Measurements from ENCODE around the gene ZNF837. TPM values are rescaled to one million over a fixed set of nuclear protein-coding genes. Genes with fewer than 3 reads are reported as not detected.
A peak's percentile ranks its signal among the peaks of the same experiment; 100 is the strongest.
"Not testable (repeated sequence)": the region's sequence is repeated elsewhere in the genome, so short reads cannot be mapped to it uniquely, and the experiment has no call there.

Gene ZNF837
- 0.37 TPM for total RNA-seq
- long read RNA-seq, result 0 reads

DNA sequence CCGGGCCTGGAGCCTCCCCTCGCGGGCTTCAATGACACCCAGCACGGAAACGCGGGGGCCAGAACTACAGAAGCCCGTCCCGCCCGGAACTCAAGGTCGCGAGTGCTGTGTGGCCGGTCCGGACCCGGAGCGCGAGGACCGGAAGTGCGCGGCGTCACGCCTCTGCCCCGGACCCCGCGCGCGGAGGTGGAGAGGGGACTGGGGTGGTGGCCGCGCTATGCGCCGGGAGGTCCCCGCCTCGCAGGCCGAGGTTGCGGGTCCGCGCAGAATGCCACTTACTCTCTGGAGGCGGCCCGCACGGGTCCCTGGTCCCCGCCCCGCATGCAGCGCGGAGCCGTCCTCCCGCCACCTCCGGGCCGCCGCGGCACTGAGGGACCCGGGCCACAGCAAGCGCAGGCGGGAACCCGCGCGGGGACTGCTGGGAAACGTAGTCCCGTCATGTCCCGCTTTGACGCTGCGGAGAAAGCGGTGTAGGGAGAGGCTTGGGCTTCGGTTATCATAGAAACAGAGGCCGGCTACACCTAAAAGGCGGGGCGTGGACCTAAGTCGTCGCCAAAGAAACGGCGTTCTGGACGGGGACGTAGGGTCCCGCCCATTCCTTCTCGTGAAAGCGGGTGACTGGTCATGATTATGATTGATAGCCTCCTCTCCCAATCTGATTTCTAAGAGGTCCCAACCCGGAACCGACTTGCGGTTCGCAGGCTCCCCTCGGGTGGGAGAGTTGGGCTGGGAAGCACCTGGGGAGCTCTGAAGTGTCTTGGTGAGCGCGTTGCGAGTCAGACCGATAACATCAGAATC, at the start of gene ZNF837:
Gene ZNF837 (minus strand): TSS at position 369 of the 798 bp plus-strand sequence. CDS start 11,698 bp downstream, outside the sequence.
- DNase-seq, result peak; percentile 99
- ATAC-seq, result peak; percentile 95
- intact Hi-C loops (cut with micrococcal nuclease), result no loop called here

DNA sequence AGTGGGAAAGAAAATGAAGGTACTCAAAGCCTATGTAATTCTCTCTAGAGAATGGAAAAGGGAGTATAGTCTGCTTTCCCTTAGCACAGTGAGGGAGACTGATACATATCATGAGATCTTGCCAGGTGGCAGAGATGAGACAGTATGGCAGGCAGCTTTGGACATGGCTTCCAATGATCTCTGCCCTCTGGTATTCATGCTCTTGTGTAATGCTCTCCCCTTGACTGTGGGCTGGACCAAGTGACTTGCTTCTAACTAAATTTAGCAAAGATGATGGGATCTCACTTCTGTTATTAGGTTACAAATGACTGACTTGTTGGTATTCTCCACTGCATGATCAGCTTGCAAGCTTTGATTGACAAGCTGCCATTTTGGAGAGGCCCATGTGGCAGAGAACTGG, 48.9 kb upstream of the ZNF837 start:
- ATAC-seq, result no peak
- intact Hi-C loops (cut with micrococcal nuclease), result no loop called here
- DNase-seq, result no peak

DNA sequence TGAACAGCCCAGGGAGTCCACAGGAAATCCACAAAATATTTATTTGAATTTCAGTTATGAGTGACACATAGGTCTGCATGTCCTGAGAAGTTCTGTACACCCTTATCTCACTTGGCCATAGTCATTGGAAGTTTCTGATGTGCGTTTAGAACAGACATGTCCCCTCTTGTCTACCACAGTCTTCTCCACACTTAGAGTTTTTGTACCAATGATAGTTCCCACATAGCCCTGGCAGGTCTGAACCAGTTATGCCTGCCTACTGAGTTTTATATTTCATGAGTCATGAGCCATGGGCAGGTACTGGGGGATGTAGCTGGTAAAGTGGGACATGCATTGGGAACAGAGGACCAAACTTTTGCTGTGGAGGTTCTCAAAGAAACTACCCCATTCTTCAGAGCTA, 47.8 kb upstream of the ZNF837 start:
- intact Hi-C loops (cut with micrococcal nuclease), result no loop called here
- no peak for ATAC-seq
- DNase-seq, result no peak

DNA sequence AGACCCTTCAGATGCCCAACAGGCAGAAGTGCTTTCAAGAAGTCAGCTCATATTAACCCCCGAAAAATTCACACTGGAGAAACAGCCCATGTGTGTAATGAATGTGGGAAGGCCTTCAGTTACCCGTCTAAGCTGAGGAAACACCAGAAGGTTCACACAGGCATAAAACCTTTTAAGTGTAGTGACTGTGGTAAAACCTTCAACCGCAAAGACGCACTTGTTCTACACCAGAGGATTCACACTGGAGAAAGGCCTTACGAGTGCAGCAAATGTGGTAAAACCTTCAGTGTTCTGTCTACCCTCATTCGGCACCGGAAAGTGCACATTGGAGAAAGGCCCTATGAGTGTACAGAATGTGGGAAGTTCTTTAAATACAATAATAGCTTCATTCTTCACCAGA, 36.2 kb upstream of the ZNF837 start:
- intact Hi-C loops (cut with micrococcal nuclease), result no loop called here
- no peak for ATAC-seq
- no peak for DNase-seq

DNA sequence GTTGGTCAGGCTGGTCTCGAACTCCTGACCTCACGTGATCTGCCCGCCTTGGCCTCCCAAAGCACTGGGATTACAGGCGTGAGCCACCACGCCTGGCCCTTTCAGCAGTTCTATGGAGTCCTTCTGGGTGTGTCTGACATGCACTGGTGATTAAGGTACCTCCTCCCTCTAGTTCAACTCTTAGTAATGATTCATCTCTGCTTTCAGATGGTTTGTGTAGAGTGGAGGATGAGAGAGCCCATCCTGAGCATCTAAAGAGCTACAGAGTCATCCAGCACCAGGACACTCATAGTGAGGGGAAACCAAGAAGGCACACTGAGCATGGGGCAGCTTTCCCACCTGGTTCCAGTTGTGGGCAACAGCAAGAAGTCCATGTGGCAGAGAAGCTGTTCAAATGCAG, 35.8 kb upstream of the ZNF837 start:
- intact Hi-C loops (cut with micrococcal nuclease), result no loop called here
- no peak for DNase-seq
- no peak for ATAC-seq

DNA sequence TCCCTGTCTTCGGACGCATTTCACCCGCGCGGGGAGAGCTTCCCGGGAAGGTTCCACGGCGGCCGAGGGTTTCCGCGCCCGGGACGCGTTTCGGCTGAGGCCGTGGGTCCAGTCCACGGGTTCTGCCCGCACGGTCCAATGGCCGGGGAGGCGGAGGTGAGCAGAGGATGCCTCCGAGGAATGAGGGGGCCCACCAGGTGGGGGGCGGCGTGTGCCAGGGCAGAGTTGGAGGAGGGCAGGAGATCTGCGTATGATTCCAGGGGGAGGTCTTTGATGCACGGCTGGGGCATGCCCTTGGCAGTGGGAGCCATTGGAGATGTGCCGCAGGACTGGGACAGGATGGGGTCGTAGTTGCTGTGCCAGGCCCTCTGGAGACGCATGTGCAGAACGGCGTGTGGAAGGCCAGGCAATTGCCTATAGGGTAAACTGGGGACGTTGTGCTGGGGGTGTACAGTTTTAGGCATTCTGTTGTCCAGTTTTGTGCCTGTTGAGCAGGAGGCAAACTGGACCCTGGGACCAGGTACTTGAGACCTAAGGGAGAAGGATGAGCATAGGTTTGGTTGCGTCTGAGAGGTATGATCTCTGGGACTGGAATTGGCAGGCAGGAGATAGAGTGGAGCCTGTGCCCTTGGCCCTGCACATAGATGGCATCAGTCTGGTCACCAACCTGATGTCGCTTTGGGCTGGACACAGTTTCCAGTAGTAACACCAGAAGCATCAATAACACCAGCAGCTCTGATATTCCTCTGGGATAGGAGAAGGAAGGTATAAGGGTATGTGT, 28.4 kb upstream of the ZNF837 start:
- ATAC-seq (peak; percentile 44), DNase-seq (peak; percentile 48)
- intact Hi-C loops (cut with micrococcal nuclease), result no loop called here

DNA sequence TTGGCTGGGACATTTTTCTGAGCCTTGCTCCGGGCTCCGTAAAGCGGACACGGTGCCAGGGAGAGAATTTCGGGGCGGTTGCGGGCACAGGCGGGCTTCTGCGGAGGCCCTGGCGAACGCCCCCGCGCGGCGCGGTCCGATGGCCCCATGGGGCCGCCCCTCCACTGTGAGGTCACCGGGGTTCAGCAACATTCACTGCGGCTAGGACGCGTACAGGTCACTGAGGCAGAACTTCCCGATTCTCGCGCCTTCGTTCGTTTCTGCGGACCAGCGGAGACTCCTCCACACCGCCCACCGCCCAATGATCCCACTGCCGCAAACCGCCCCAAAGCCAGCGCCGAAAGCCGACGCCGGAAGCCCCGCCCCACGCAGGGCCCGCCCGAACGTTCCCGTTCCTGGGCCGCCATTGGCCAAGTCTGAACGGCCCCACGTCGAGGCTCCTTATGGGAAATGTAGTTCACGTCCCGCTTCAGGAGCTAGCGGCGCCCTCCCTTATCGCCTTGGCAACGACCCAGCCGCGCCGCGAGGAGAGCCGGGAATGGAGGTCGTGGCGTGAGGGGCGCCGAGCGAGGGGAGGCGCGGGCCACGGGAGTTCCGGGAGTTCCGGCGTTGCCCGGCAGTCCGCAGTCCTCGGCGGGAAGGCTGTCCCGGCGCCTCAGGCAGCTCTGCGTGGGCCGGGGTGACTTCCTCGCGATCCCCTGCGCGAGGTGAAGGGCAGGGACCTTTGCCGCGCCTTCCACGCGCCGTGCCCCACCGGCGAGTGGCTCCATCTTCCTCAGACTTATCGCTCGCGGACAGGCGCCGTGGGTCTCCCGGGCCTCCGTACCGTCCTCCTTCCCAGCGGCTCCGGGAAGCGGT, 27.6 kb upstream of the ZNF837 start, which contains the start of gene ZNF584:
Gene ZNF584 (plus strand): TSS at position 498 of the 858 bp plus-strand sequence. CDS start 499 bp downstream, outside the sequence.
- DNase-seq (peak; percentile 97), ATAC-seq (peak; percentile 98)
- intact Hi-C loops (cut with micrococcal nuclease), result no loop called here

DNA sequence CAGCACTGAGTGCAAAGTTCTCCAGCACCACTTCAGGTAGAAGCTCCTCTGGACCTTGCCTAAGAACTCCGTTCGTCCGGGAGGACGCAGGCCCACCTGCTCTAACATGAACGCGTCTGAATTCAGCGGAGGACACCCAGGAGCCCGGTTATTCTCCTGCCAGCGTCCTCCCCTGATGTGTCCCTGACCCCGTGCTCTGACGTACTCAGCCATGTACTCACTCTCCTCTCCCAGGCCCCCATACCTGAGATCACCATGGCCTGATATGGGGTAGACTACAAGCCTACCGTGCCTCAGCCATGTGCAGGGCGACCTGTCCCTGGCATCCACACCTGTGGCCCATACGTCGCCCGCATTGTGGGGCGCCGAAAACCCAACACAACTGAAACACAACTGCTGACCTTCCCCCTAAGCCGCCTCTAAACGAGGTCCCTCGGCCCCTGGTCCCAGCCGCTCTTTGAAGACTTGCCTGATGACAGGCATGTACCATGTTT, 26.9 kb upstream of the ZNF837 start:
- ATAC-seq (peak; percentile 9), DNase-seq (no peak)
- intact Hi-C loops (cut with micrococcal nuclease), result no loop called here

DNA sequence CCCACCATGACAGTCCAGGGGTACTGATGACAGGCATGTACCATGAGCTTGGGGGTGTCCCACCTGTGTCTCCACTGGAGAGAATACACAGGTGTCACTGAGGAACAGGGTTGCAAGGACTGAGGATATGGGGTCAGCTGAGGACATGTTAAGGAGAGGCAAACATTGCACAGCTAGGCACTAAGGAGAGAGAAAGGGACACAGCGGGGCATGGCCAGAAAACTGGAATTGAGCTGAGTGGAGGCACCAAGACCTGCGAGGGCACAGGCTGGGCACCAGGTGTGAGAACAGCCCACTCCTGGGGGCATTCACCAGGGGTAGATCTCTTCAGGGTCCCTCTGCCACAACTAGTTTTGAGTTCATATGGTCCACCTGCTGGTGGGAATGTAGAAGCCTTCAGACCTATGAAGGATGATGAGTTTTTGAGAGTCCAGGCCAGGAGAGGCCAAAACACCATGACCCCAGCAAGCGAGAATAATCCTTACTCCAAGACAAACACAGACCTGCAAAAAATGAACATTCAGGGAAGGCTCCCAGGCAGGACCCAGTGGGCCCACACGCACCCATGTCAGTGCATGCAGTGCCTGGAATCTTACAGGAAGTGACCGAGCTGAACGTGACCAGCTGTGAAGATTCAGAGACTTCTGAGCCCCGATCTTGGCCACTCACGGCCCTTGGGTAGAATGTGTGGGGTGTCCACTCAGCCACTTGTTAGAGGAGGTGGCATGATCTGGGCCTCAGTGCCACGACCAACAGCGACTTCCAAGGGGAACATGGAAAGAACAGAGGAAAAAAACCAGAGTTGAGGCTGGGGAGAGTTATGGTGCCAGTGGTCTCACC, 26.2 kb upstream of the ZNF837 start:
- DNase-seq (no peak), ATAC-seq (no peak)
- intact Hi-C loops (cut with micrococcal nuclease), result no loop called here

DNA sequence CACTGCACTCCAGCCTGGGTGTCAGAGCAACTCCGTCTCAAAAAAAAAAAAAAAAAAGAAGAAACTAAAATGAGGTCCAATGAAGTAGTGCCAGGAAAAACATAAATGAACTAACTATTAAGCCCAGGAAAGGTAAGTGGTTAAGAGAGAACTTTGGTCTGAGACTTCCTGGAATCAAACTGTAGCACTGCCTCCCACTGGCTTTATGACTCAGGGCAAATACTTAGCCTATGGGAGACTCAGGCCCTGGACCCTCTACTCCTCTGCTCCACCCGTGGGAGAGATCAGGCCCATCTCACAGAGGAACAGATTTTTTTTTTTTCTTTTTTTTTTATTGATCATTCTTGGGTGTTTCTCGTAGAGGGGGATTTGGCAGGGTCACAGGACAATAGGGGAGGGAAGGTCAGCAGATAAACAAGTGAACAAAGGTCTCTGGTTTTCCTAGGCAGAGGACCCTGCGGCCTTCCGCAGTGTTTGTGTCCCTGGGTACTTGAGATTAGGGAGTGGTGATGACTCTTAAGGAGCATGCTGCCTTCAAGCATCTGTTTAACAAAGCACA, 23.2 kb upstream of the ZNF837 start:
- DNase-seq; intact Hi-C loops (cut with micrococcal nuclease); ATAC-seq: not testable (repeated sequence)

DNA sequence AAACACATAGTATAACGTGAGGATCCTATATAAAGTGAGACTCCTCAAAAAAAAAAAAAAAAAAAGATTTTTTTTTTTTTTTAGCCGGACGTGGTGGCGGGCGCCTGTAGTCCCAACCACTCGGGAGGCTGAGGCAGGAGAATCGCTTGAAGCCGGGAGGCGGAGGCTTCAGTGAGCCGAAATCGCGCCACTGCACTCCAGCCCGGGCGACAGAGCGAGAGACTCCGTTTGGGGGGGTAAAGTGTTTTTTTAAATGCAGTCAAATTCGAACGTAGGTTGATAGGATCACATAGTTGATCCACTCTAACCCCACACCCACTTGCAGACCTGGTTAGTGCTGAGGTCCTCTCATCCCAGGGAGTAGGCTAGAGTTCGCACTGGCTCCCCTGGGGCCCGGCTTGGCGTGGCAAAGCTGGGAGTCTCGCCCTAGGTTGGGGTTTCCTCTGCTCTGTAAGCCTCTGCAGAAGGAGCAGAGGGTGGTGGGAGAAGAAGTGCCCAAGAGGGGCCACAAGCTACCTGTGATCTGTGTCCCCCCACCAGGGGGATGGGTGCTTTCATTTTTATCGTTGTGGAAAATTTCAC, 21.1 kb upstream of the ZNF837 start:
- ATAC-seq, result no peak
- intact Hi-C loops (cut with micrococcal nuclease), result no loop called here
- DNase-seq, result no peak

DNA sequence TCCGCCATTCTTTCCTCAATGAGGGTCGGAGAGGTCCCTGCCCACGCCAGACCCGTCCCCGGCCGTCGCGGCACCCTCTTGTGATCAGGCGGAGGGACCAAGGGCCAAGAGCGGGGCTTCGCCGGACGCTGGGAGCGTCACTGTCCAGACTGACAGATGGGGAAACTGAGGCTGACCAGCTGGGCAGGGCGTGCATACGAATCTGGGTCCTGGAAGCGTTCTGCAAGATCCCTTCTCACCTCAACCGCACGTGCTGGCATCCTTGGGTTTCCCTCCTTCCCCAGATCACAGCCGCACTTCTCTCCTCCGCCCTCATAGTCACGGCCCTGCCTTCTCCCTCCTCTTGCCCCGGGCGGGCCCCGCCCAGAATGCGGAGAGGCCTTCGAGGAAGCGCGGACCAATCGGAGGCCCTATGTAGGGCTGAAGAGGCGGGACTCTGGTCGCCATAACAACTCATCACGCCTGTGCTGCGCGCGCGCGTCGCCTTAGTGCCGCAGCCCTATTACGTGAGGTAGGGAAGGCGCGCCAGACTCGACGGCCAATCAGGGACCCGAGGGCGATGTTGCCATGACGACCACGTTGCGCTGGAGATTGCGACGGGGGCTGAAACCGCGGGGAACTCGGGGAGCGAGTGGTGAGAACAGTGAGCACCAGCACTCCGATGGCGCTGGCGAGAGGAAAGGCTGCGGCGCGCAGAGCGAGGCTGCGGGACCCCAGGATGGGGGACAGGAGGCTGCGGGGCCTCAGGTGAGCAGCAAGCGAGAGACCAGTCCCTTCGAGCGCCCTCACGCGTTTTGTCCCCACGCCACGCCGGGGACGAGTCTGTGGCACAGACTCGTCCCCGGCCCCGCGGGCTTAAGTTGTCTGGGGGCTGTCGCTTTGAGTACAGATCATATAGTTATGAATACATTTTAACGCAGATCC, 20.3 kb upstream of the ZNF837 start:
- intact Hi-C loops (cut with micrococcal nuclease), result no loop called here
- ATAC-seq, result peak; percentile 99
- peak; percentile 100 for DNase-seq

DNA sequence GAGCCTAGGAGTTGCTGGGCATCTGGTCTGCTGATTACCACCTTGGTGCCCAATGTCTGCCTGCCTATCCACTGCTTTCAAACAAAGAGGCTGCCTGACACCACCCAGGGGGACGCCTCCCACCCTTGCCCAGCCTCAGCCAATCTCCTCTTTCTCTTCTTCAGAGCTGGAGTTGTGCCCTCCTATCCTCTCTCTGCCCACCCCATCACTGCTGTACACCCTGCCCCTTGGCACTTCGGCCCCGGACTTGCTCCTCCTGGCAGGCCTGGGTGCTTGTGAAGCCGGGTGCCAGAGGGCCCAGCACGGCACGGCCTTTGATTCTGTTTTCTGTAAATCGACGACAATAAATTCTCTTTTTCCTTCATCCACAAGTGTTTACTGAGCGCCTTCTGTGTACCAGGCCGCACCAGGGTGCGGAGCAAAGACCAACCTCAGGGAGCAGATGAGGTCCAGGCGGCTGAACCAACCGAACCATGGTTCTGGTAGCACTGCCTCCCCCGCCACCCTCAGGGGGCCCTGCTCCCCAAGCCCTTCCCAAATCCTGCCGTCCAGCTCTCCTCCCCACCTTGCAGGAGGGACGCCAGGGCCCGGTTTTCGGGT, 19.6 kb upstream of the ZNF837 start:
- DNase-seq (no peak), ATAC-seq (peak; percentile 1)
- intact Hi-C loops (cut with micrococcal nuclease), result no loop called here

DNA sequence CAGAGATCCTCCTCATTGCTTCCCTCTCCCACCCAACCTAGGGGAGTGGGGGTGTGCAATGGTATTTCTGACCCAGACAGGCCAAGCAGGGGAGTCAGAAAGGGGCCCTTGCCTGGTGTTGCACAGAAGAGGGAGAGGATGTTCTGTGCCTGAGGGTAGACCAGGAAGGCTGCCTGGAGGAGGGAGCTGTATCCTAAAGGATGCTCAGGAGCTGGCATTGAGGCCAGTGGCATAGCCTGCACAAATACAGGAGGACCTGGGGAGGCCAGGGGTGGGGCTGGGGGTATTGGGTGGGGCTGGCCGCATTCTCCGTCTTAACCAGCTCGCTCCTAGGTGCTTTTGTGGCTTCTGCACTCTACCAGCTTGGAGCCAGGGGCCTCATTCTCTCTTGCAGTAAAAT, 19.1 kb upstream of the ZNF837 start:
- no peak for DNase-seq
- ATAC-seq, result no peak
- intact Hi-C loops (cut with micrococcal nuclease), result no loop called here

DNA sequence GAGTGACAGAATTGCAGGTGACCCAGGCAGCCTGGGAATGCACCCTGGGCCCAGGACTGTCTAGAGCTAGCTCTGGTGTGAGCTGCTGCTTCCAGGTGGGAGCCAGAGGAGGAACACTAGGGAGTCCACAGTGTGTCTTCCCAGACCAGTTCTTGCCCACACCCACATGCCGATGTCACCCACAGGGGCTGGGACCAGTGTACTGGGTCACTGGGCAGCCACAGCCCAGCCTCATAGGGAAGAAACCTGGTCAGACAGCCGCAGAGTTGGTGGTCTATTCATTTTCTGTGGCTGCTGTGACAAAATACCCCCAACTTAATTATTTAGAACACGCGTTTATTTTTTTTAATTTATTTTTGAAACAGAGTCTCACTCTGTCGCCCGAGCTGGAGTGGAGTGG, 17.7 kb upstream of the ZNF837 start:
- DNase-seq, result no peak
- intact Hi-C loops (cut with micrococcal nuclease), result no loop called here
- no peak for ATAC-seq

DNA sequence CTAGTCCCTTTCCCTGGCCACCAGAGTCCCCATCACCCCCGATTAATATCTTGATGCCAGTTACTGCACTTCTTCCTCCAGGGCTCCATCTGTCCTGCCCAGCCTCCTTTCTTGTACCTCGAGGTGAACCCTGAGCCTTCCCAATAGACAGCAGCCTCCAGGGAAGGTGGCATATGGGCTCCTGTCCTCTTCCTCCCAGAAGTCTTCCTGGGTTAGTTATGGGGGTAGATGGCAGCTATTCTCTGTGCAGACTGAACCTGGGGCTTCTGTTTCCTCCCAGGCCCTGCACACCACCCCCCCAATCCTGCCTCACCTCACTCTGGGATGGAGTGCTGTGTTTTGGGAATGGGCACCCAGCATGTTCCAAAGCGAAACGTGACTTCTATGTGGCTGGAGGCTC, 17.3 kb upstream of the ZNF837 start:
- ATAC-seq (no peak), DNase-seq (no peak)
- intact Hi-C loops (cut with micrococcal nuclease), result no loop called here

All from left ventricle myocardium superior (tissue), 1 donor.